AG09309 (cell line): ENCODE results near the gene TMIGD1.

Source experiments
- DNase-seq: peaks from one replicate; pipeline ENCODE4 v3.0.0-alpha.2; 2010; ENCODE audit warnings: low read depth
- H3K4me3 ChIP-seq: 2 replicates; pipeline ENCODE4 v1.5.1; 2011; ENCODE audit warnings: mild to moderate bottlenecking, low read depth, low read length, moderate library complexity; ENCODE audit not compliant: control insufficient read depth
- CTCF ChIP-seq: IDR thresholded peaks from 2 replicates; pipeline ENCODE4 v1.5.1; 2011; ENCODE audit warnings: mild to moderate bottlenecking, low read depth, low read length, inconsistent platforms; ENCODE audit not compliant: insufficient read depth, control insufficient read depth; ENCODE audit errors: missing control alignments

Gene TMIGD1

GRCh38 chr17:30308406-30308805 is 25.5 kb downstream of the TMIGD1 start:
- DNase-seq = no peak
- no peak overlapping the region for H3K4me3 ChIP-seq
- no peak for TF ChIP-seq CTCF

DNA sequence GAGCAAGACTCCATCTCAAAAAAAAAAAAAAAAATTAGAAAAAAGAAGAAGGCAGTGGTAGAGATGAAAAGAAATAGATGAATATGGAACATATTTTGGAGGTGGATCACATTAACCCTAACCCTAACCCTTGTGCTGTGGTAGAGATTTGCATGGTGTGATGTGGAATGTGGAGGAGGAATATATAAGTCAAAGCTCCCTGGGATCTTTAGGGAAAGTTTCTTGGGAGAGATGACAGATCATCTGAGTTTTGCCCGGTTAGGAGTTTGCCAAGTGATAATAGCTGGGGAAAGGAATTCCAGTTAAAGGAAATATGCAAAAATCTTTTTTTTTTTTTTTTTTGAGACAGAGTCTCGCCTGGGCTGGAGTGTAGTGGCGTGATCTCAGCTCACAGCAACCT is 29.1 kb downstream of the TMIGD1 start:
- no peak for DNase-seq
- H3K4me3 ChIP-seq = no peak overlapping the region
- no peak for TF ChIP-seq CTCF

GRCh38 chr17:30302241-30302640 is 31.6 kb downstream of the TMIGD1 start:
- no peak overlapping the region for H3K4me3 ChIP-seq
- no peak for TF ChIP-seq CTCF
- DNase-seq = no peak

- H3K4me3 ChIP-seq = no peak overlapping the region
- DNase-seq = no peak
- TF ChIP-seq CTCF = no peak
Observed at GRCh38 chr17:30300818-30301217, 33.0 kb downstream of the TMIGD1 start.

GRCh38 chr17:30299000-30299399 is 34.9 kb downstream of the TMIGD1 start:
- DNase-seq = no peak
- peak; percentile 46 for TF ChIP-seq CTCF
- H3K4me3 ChIP-seq = no peak overlapping the region

- DNase-seq = no peak
- TF ChIP-seq CTCF = no peak
- no peak overlapping the region for H3K4me3 ChIP-seq
Observed at GRCh38 chr17:30297715-30298114, 36.1 kb downstream of the TMIGD1 start.

GRCh38 chr17:30296499-30297080 is 37.3 kb downstream of the TMIGD1 start:
- no peak for DNase-seq
- H3K4me3 ChIP-seq = no peak overlapping the region
- no peak for TF ChIP-seq CTCF
